GM21825 (cell line): ENCODE measurements around the gene ADGRB3.
"Not testable (repeated sequence)": the region's sequence is repeated elsewhere in the genome, so short reads cannot be mapped to it uniquely, and the experiment has no call there.

ENCODE experiments used
- ATAC-seq: cut with Tn5 transposase; IDR thresholded peaks from one replicate; pipeline ENCODE4 v1.9.1; 2021; ENCODE audit warnings: mild to moderate bottlenecking, moderate library complexity; ENCODE audit not compliant: unreplicated experiment

ADGRB3 gene

DNA sequence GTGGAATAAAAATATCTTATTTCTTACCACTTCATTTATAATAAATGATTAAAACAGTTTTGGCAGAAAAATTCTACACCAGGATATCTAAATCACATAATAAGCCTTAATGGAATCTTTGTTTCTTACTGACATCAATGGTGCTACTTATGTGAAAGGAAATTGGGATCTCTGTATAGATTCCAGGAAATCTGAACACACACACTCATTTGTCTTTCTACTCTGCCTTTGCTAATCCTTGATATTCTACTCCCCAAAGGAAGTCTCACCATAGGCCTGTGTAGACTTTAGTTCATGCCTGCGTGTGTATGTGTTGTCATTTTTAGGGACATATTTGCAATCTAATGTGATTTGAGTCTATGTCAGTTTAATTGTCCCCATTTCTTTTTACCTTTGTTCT, 7.9 kb downstream of the ADGRB3 start:
- ATAC-seq = no peak

DNA sequence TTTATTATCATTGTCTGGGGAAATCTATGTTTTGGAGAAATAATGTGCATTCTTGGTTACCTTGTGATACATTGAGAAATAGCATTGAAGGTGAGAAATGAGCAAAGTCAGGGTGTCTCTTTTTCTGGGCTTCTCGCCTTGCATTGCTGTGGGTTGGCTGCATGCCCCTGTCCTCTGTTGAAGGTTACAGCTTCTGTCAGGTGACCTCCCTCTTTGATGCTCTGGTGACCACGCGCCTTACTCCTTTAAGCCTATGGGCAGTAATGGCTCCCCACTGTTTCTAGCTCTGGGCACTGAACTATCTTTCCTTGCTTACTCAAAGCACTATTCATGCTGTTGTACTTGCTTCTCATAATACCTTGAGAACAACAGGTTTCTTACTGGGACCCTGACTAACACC, 14.6 kb downstream of the ADGRB3 start:
- ATAC-seq = no peak

GRCh38 chr6:68650142-68650541, 15.1 kb downstream of the ADGRB3 start:
- no peak for ATAC-seq

GRCh38 chr6:68651011-68651985, 16.2 kb downstream of the ADGRB3 start:
- ATAC-seq = no peak

GRCh38 chr6:68652117-68652536, 17.0 kb downstream of the ADGRB3 start:
- ATAC-seq = no peak

- ATAC-seq = no peak
Observed at GRCh38 chr6:68653074-68653705, 18.1 kb downstream of the ADGRB3 start.

GRCh38 chr6:68653706-68654089, 18.6 kb downstream of the ADGRB3 start:
- no peak for ATAC-seq

- ATAC-seq = no peak
Observed at GRCh38 chr6:68654134-68654533, 19.1 kb downstream of the ADGRB3 start.

DNA sequence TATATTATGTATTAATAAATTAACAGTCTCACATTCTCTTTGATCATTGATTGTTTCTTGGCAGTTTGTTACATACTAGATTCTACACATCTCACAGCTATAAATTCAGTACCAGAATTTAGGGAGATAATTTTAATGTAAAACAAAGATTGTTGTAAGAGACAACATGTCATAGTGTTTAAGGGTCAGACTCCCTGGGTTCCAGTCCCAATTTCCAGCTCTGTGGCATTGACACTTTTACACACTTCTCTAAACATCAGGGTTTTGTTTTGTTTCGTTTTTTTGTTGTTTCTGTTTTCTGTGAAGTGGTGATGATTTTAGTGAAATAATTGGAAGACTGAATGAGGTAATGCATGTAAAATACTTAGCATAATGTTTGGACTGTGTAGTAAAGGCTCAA, 19.9 kb downstream of the ADGRB3 start:
- no peak for ATAC-seq

GRCh38 chr6:68657374-68658139, 22.5 kb downstream of the ADGRB3 start:
- ATAC-seq = no peak

DNA sequence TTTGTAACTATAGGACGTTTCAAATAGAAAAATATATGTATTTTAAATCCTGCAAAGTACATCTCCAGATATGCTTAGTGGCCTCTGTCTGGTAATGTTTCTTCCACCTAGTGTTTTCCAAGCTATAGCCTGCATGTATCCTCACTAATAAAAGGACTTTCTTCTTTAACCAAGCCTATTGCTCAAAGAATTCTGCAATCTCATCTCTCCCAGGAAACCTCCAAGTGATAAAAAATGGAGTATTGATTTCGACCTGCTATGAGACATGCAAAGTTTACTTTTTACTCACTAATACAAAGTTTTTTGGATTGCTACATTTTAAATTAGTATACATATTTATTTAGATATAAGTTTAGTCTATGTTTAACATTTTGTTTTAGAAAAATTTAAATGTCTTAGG, 23.3 kb downstream of the ADGRB3 start:
- ATAC-seq = no peak

DNA sequence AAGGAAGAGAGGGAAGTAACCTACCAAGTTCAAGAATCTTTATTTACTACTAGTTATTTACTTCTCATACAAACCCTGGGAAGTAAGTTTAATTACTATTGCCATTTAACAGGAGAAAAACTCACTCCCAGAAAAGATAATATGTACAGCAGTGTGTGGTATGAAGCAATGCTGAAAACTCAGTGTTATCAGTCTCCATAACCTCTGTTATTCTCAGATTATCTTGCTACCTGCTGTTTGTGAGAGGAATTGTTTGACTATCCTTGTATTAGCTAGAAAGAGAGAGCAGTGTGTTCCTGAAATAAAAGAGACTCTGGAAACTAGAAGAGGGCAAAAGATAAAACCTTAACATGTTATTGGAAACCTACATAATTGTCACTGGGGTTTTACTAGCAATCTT, 38.2 kb downstream of the ADGRB3 start:
- ATAC-seq = no peak

DNA sequence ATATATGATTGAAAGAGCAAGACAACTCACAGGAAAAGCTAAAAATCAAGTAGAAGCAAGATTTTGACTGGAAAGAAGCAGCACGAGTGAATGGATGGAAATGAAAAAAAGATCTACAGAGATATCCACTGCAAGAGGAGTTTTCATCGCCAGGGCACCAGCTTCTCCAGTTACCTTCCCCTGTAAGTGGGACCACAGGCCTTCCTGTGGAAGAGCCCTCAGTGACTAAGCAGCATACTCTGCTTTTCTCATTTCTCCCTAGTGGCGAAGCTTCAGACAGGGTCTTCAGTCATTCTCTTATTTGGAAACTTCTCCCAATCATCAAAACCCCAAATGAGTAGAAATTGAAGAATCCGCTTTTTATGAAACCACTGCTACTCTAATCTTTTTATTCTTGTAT, 40.5 kb downstream of the ADGRB3 start:
- ATAC-seq = no peak

GRCh38 chr6:68676094-68676493, 41.0 kb downstream of the ADGRB3 start:
- not testable (repeated sequence) for ATAC-seq

DNA sequence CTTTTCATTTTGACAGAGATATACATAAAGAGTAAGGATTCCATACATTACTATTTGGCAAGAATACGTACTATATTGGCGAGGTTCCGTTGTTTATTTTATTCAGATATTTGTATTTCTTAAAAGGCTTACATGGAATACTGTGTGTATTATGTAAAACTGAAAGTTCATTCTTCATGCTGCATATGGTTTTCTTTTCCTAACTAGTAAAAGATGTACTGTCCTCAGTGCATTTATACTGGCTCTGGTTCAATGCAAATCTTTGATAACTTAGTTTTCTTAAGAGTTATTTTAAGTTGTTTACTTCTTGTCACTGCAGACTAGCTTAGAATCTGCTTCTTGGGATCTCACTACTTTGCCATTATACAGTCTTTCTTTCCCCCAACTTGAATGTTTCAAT, 42.0 kb downstream of the ADGRB3 start:
- no peak for ATAC-seq

- no peak for ATAC-seq
Observed at GRCh38 chr6:68679399-68679798, 44.3 kb downstream of the ADGRB3 start.

GRCh38 chr6:68680264-68680663, 45.2 kb downstream of the ADGRB3 start:
- ATAC-seq = no peak

DNA sequence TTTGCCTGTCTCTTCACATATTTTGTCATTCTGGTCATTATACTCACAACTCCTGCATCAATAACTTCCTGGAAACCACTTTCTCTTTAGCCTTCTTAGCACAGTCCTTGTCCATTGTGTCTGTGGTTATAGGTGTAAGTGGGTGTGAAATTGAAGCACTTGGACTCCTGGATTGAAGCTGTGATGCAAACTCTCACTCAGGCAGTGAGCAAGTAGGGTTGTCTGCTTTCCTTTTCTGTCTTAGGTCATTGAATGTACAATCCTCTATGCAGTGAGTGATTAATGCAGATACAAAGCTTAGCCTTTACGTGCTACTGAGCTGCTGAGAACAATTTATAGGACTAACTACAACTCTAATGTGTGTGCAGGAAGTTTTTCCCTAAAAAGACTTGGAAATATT, 54.8 kb downstream of the ADGRB3 start:
- no peak for ATAC-seq

GRCh38 chr6:68691120-68691519, 56.0 kb downstream of the ADGRB3 start:
- no peak for ATAC-seq

DNA sequence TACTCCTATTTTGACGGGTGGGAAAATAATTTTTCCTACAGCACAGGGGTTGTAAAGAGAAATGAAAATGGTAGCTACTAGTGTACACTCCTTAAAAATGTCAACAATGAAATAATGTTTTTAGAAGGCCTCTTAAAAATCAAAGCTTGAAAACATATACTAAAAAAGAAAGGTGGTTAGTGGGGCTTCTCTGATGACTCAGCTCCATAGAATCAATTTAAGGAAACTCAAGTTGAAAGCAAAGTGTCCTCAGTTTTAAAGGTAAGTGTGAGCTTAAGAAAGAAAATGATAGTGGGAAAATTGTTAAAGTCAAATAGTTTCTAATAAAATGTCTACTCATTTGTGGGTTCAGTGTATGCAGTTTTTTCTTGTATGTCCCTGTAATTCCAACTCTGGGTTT, 58.2 kb downstream of the ADGRB3 start:
- no peak for ATAC-seq

DNA sequence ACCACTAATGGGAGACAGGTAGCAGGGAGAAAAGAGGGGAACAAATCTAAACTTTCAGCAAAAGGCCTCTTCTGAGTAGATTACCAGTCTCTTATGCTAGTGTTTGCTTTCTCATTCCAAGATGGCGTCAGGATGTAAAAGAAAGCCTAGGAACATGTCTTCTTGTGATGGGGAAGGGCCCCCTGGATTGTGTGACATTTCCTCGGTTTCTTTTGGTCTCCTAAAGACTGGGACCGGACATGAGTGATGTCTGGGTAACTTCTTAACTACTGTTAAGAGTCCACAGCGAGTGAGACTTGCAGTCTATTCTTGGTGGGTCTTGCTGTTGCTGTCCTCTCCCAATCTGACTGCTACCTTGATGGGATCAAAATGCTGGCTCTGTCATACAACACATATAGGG, 60.3 kb downstream of the ADGRB3 start:
- ATAC-seq = no peak

GRCh38 chr6:68695838-68696237, 60.8 kb downstream of the ADGRB3 start:
- ATAC-seq = no peak
